ENCODE measurements around the gene NCS1. TPM values are rescaled to one million over a fixed set of nuclear protein-coding genes. Genes with fewer than 3 reads are reported as not detected.
A peak's percentile ranks its signal among the peaks of the same experiment; 100 is the strongest.
"Not testable (repeated sequence)": the region's sequence is repeated elsewhere in the genome, so short reads cannot be mapped to it uniquely, and the experiment has no call there.

The NCS1 gene
- total RNA-seq, 1 experiment from 2014 or later: 76.3 TPM

DNA sequence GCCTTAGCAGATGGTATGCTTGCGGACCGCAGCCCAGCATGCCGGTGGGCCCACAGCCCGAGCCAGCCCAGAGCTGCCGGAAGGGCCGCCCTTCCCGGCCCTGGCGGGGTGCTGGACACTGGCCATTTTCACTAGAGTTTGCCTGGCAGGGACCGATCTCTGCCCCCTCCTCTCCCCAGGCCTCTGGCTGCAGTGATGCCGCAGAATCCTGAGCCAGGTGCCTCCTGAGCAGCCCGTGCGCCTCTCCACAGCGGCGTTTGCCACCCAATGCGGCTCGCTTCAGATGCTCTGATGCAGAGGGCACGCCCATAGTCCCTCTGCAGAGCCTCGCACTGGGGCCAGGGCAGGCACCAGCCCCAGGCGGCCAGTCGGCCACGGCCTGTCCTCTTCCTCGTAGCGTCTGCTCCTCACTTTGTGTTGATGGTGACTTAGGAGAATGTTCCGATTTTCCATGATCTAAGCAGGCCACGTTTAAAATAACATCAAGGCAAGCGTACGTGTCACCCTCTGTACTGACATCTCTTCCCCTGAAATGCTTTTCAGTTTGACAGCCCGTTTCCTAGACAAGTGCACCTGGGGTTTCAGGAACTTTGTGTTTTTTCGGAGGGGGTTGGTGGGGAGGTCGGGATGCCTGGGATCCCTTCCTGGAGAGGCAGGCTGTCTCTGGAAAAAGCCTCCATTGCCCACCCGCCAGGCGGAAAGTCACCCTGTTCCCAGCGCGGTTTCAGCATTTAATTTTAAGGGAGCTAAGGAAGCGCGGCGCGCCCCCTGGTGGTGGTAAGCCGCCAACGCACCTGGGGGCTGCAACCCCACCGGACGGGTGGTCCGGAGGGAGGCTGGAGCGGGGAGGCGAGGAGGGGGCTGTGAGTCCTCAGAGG, 63.6 kb downstream of the NCS1 start:
- peak; percentile 53 for DNase-seq (ENCODE audit: low read depth)

DNA sequence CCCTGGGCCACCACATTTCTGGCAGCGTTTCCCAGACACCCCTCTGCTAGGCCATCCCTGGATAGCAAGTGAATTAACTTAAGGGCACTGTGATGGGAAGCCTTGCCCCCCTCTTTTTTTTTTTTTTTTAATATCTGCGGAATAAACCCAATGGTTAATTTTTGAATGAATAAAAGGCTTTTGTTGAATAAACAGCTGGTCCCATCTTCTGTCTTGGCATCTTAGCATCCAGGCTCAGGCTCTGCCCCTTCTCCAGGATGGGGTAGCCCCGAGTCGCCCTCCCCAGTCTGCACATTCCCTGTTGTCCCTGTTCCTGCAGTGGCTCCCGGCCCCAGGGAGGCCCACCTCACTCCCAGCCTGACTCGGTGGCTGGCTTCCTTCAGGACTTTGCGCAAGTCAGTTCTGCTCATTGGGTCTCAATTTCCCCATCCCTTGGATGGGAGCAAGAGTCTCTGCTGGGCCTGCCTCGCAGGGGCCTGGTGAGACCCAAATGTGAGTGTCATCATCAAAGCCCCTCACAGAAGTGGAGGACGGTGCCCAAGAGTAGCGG, 64.3 kb downstream of the NCS1 start:
- no peak for DNase-seq (ENCODE audit: low read depth)

DNA sequence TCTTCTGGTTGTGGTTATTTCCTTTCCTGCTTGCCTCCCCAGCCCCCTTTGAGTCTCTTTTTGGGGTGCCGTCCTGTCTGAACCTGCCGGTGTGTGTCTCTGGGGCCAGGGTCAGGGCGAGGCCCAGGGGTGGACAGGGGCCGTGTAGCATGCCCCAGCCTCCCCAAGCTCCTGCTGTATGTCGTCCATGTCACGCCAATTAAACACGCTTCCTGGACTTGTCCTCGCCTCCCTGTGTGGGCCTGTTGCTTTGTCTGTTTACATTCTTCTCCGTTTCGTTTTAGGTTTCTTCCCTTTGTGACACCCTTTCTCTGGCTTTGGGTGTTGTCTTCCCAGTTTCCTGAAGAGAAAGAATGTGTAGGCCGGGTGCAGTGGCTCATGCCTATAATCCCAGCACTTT, 64.9 kb downstream of the NCS1 start:
- no peak for DNase-seq (ENCODE audit: low read depth)

DNA sequence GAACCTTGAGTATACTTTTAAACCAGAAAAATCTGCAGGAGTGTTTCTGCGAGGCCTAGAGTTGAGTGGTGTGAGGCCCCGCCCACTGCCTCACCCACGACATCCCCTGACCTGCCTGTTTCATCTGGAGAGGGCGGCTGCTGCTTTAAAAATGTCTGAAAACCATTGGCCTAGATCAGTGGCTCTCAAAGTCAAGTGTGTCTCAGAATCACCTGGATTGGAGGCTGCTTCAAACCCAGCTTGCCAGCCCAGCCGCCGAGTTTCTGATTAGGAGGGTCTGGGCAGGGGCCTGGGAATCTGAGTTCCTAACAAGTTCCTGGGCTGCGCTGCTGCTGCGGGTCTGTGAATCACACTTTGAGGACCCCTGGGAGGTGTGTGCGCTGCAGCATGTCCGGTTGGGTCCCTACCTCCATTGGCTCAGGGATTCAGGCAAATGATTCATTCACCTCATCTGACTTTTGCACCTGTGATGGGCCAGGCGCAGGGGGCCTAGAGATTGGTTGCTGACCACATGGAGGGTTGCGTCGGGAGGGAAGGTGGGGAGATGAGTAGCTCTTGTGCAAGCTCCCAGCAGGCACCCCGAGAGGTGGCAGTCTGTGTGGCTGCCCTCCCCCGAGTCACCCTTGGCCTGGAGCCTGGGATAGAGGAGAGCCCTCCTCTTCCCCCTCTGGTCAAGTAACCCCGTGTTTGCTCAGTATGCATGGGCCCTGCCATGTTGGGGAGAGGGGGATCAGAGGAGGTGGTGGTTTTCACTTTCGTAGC, 65.7 kb downstream of the NCS1 start:
- DNase-seq (ENCODE audit: low read depth): no peak

DNA sequence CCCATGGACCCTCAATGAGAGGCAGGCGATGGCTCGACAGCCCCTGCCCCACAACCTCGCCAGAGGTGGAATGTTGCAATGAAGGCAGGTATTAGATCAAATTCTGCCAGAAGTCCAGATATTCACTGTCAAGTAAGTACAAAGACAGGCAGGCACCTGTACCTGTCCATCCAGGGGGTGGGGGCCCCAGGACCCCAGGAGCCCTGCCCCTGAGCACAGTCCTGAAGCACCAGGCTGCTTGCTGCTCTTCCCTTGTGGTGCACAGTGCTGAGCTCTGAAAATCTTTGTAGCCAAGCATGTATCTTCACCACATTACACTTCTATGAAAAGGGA, 67.1 kb downstream of the NCS1 start:
- no peak for DNase-seq (ENCODE audit: low read depth)

DNA sequence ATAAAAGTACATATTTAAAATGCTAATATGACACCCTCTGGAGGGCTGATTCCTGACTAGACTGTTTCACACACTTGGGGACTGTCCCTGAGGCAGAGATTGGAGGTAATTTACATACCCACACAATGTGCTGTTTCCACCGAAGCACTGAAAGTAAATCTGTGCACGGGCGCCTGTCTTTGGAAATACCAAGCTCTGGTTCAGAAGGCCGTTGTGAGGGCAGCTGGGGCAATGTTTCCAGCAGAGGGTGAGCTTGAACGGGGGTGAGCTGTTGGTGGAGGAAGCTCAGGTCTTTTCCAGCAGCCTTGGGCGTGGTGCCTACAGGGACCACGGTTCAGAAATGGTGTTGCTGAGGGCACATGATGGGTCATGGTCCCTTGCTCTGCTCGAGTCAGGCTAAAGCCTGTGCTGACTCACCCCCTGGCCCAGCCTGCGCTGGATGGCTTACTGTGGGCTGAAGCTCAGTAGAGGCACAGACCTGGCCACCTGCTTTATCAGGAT, 67.6 kb downstream of the NCS1 start:
- DNase-seq (ENCODE audit: low read depth): no peak

DNA sequence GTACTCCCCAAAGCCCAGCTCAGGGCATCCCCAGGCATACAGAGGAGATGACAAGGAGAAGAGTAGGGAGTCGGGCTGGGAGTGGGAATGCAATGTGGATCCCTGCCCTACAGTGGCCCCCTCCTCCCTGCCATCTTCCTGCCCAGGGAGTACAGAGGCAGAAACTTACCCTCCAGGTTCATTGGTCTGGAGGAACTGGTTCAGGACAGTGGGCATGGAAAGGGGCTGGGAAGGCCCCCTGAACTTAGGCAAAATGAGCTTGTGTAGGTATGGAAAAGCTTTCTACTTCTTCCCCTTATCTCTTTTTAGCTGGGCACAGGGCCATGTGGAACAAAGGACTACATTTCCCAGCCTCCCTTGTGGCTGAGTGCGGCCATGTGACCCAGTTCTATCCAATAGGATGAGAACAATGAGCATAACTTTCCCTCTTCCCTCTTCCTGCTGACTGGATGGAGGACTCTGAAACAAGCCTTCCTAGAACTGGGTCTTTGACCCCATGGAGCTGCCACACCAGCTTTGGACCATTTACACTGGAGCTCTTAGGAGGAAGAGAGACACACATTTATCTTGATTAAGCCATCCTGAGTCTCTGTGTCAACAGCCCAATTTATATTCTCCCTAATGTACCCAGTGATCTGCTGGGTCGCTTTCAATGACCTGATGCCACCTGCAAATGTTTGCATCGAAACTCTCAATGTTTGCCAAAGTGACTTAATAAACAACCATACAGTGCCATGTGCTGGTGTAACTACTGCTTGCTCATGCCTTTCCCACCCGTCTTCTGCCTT, 68.4 kb downstream of the NCS1 start:
- DNase-seq (ENCODE audit: low read depth): peak; percentile 74

DNA sequence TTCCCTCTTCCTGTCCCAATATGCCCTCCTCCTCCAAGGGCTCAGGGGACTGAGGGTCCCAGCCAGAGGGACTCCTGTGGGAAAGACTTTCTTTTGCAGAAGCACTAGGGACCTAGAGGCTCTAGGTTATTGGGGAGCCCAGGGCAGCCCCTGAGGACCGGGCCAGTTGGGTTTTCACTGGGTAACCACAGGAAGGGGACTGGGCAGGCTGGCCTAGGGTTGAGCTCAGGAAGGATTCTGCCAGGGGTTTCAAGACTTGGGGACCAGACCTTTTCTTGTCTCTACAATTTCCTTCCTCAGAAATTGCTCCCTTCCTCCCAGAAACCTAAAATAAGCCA, 69.0 kb downstream of the NCS1 start:
- no peak for DNase-seq (ENCODE audit: low read depth)

DNA sequence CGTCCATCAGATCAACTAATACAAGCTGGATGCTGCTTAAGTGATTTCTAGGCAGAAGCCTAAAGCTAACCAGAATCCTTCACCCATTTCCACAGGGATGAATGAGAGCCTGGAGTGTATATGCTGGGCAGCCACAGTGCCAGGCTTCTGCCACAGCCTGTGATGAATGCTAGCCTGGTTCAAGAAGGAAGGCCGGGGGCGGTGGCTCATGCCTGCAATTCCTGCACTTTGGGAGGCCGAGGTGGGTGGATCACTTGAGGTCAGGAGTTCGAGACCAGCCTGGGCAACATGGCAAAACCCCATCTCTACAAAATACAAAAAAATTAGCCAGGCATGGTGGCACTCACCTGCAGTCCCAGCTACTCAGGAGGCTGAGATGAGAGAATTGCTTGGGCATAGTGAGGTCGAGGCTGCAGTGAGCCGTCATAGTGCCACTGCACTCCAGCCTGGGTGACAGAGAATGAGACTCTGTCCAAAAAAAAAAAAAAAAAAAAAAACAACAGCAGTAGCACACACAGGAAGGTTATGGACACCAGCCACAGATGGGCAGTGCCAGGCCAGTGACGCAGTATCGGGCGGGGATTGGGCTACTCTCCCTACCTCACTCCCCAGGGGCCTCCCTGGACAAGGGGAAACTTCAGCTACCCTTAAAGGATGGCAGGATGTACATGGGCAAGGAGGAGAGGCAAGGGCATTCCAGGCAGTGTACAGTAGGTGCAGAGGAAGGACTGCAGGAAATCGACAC, 70.2 kb downstream of the NCS1 start:
- no peak for DNase-seq (ENCODE audit: low read depth)

DNA sequence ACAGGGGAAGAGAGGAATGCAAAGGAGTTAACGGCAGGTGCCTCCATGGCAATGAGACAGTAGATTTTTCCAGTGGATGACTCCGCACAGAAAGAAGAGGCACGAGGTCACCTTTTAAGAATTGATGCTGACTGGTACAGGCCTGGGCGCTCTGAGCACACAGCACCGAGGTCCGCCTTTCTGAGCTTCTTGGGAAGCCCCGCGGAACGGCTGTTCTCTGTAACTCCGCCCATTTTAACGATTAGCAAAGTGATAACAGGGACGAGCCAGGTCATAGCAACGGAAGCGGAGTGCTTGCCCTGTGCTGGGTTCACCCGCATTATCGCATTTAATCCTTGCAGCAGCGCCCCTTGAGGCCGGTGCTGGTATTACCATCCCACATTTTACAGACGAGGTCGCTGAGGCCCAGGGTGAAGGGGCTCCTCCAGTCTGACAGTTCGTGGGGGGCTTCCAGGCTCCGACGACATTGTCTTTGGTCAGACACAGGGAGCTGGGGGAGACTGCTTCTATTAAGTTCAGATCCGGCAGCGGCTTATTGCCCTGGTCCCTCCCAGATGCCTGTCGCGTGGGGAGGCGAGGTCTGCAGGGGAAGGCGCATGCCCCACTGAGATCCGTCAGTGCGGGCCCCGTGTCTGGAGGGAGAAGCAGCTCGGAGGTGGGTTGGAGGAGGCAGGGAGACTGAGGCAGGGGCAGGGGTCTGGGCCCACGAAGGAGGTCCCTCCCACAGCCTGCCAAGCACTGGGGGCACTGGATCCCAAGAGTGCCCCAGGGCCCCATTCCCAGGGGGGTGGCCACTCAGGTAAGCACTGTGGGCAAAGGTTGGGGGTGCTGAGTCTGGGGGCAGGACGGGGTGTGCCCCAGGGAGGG, 71.0 kb downstream of the NCS1 start:
- DNase-seq (ENCODE audit: low read depth): no peak

DNA sequence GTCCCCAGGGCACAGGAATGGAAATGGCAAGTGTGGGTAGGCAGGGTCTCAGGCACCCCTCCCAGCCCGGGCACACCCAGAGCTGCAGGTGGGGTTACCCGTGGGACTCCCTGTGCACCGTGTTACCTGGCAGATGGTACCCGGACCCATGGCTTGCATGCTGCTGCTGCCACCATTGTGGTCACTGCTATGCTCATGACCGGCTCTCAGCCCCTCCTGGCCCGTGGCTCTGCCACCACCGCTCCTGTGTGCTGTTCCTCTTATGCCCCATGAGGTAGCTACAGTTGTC, 71.6 kb downstream of the NCS1 start:
- no peak for DNase-seq (ENCODE audit: low read depth)

DNA sequence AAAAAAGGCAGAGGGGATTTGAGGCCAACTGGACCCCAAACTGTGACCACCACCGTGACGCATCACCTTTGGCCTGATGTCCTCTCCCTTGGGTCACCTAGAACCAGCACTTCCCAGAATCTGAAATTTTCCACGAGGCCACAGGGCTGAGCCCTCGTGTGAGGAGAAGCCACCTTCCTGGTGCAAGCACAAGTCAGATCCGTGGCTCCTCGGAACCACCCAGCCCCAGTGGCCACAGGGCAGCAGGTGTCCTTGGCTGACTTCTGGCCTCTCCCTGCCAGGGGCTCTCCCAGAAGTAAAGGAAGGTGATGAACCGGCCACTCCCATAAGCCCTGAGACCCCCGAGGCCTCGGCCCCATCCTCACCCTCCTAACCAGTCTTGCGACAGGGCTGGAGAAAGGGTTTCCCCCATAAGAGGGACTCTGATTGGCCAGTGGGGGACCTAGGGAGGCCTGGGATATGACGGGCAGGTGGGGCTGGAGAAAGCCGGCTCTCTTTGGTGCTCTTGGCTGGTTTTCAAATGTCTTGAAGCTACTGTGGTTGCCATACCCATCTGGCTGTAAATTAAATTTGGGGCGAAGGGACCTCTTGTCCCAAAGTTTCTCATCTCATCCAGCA, 72.5 kb downstream of the NCS1 start:
- no peak for DNase-seq (ENCODE audit: low read depth)

DNA sequence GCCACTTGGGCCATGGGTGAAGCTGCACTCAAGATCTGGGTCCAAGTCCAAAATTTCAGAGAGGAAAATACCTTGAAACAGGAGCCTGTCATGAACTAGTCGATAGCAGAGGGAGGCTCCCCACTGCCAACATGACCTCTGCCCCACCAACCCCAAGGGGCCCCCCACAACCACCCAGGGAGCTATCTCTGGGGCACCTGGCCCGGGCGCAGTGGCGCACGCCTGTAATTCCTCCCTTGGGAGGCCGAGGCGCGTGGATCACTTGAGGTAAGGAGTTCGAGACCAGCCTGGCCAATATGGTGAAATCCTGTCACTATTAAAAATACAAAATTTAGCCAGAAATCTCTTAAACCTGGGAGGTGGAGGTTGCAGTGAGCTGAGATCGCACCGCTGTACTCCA, 73.3 kb downstream of the NCS1 start:
- DNase-seq (ENCODE audit: low read depth): no peak

DNA sequence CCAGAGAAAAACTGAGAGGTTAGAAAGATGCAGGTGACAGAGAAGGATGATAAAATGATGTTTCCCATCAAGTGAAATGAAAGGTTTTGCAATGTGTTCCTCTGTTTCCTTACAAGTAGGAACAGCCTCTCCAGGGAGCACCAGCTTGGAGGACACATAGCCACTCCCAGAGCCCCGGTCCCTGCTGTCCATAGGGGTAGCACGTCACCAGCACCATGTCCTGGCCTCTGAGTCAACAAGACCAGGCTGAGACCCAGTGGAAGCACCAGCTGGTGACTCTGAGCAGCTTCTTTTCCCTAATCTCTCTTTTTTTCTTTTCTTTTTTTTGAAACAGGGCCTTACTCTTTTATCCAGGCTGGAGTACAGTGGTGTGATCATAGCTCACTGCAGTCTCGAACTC, 73.9 kb downstream of the NCS1 start:
- no peak for DNase-seq (ENCODE audit: low read depth)

DNA sequence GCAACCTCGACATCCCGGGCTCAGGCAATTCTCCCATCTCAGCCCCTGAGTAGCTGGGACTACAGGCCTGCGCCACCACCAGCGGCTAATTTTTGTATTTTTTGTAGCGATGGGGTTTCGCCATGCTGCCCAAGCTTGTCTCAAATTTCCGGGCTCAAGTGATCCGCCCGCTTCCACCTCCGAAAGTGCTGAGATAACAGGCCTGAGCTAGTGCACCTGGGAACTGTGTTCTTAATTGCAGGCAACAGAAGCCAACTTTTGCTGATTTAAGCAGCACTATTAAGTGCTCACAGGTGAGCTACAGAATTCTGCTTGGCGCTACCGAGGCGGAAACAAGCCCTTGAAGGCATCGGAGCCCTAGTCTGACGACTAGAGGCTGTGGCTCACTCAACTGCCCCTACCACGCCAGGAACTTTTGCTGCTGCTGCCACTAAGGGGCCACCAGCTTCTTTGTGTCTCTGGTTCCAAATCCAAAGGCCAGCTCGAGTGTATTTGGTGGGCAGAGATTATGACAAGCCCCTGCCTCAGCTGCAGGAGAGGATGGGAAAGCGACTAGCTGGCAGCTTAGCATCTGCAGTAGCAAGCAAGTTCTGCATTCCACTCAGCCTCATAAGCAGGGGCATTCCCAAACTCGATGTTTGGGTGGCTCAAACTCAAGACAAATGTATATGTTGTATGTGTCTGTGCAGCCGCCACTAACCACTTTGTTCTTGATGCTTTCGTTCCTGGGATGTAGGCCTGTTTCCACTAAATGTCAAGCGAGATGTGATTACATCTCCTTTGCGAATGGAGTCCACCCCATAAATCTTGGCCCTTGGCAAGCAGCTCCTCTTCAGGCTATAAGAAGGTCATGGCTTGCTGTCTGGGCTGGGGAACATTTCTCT, 82.8 kb downstream of the NCS1 start:
- no peak for DNase-seq (ENCODE audit: low read depth)

DNA sequence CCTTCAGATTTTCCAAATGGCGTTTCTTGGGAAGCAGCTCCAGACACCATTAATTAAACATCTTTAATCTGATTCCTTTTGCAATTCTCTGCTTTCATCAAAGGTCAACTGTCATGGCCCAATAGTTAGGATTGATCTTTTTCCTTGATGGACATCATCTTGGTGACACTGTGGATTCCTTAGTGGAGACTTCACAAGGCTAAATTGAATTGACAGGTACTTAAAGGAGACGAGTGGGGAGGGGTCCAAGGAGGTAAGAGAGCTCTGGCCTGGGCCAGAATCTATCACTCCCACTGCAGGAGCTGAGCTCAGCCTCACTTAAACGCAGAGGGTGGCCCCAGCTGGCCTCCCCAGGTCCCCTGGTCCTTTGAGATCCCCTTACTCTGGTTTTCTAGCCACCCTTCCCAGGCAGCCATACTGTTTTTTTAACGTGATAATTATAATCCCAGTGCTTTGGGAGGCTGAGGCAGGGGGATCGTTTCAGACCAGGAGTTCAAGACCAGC, 83.5 kb downstream of the NCS1 start:
- DNase-seq (ENCODE audit: low read depth): no peak

DNA sequence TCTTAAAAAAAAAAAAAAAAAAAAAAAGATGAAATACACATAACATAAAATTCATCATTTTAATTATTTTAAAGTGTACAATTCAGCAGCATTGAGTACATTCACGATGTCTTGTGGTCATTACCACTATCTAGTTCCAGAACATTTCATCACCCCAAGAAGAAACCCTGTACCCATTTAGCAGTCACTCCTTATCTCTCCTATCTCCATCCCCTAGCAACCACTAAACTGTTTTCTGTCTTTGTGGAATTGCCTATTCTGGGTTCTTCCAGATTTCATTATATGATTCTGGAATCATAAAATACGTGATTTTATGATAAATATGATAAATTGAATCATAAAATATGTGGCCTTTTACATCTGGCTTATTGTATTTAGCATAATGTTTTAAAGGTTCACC, 84.4 kb downstream of the NCS1 start:
- no peak for DNase-seq (ENCODE audit: low read depth)

DNA sequence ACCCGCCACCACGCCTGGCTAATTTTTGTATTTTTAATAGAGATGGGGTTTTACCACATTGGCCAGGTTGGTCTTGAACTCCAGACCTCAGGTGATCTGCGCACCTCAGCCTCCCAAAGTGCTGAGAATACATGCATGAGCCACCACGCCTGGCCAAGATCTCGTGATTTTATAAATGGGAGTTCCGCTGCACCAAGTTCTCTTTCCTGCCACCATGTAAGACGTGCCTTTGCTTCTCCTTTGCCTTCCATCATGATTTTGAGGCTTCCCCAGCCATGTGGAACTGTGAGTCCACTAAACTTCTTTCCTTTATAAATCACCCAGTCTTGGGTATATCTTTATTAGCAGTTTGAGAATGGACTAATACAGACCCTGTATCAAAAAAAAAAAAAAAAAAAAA, 85.9 kb downstream of the NCS1 start:
- not testable (repeated sequence) for DNase-seq (ENCODE audit: low read depth)

DNA sequence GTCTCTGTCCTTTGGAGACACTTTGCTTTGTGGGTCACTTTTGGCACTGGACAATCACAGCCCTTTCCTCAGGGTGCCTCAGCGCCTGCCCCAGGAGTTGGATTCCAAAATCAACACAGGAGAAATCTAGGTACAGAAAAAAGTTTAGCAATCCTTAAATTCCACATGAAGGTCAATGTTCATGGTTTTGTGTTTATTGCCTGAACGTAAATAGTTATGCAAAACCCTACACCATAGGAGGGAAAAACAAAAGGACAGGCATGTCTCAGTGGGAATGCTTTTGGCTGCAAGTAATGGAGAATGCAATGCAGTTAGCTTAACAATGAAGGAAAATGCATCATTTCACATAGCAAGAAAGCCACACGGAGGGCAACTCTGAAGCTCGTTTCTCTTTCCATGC, 86.8 kb downstream of the NCS1 start:
- no peak for DNase-seq (ENCODE audit: low read depth)

Measured in HT1080 (cell line).